ENCODE results near the gene RHOT2.

Gene RHOT2

GRCh38 chr16:626787-627453 is 41.0 kb upstream of the RHOT2 start:
- no peak for DNase-seq (ENCODE audit: low read depth, low spot score)
- H3K27ac ChIP-seq (ENCODE audit: low read length): no peak overlapping the region
- H3K27me3 ChIP-seq (ENCODE audit: control insufficient read depth, insufficient read depth, low read length): no peaks in the 10 kb centered on the region
- H3K36me3 ChIP-seq (ENCODE audit: control insufficient read depth, insufficient read depth, low read length): 0 out of 2 replicates have a peak, but pooled peaks cover 2% of the 10 kb centered on the region
- H3K4me1 ChIP-seq (ENCODE audit: control insufficient read depth, insufficient read depth, low read length): peaks cover 12% of the 10 kb centered on the region
- no peaks in the 10 kb centered on the region for H3K9me3 ChIP-seq (ENCODE audit: control insufficient read depth, insufficient read depth, low read length)
- no CpG with 5 or more reads among the region's 29 CpGs for WGBS (ENCODE audit: insufficient coverage, insufficient read length)
- H3K4me3 ChIP-seq (ENCODE audit: low read length): no peak overlapping the region

- Histone ChIP-seq H3K4me3 (ENCODE audit: low read length) (no peak overlapping the region), H3K36me3 (ENCODE audit: control insufficient read depth, insufficient read depth, low read length) (peaks cover 2% of the 10 kb centered on the region; the same call in 1 of the 2 replicates), H3K4me1 (ENCODE audit: control insufficient read depth, insufficient read depth, low read length) (peaks cover 12% of the 10 kb centered on the region), H3K27ac (ENCODE audit: low read length) (no peak overlapping the region), H3K9me3 (ENCODE audit: control insufficient read depth, insufficient read depth, low read length) (no peaks in the 10 kb centered on the region), H3K27me3 (ENCODE audit: control insufficient read depth, insufficient read depth, low read length) (no peaks in the 10 kb centered on the region)
- no CpG with 5 or more reads among the region's 50 CpGs for WGBS (ENCODE audit: insufficient coverage, insufficient read length)
- DNase-seq (ENCODE audit: low read depth, low spot score): no peak
Observed at GRCh38 chr16:627454-628239, 40.3 kb upstream of the RHOT2 start.

GRCh38 chr16:628321-629061 is 39.4 kb upstream of the RHOT2 start:
- H3K4me1 ChIP-seq (ENCODE audit: control insufficient read depth, insufficient read depth, low read length): peaks cover 12% of the 10 kb centered on the region
- H3K36me3 ChIP-seq (ENCODE audit: control insufficient read depth, insufficient read depth, low read length): peaks cover 10% of the 10 kb centered on the region; the same call in 1 of the 2 replicates
- H3K27me3 ChIP-seq (ENCODE audit: control insufficient read depth, insufficient read depth, low read length): no peaks in the 10 kb centered on the region
- WGBS (ENCODE audit: insufficient coverage, insufficient read length): no CpG with 5 or more reads among the region's 33 CpGs
- no peak for DNase-seq (ENCODE audit: low read depth, low spot score)
- H3K27ac ChIP-seq (ENCODE audit: low read length): no peak overlapping the region
- H3K4me3 ChIP-seq (ENCODE audit: low read length): no peak overlapping the region
- no peaks in the 10 kb centered on the region for H3K9me3 ChIP-seq (ENCODE audit: control insufficient read depth, insufficient read depth, low read length)

GRCh38 chr16:629185-629832 is 38.6 kb upstream of the RHOT2 start:
- Histone ChIP-seq H3K9me3 (ENCODE audit: control insufficient read depth, insufficient read depth, low read length) (no peaks in the 10 kb centered on the region), H3K36me3 (ENCODE audit: control insufficient read depth, insufficient read depth, low read length) (peaks cover 17% of the 10 kb centered on the region), H3K27me3 (ENCODE audit: control insufficient read depth, insufficient read depth, low read length) (no peaks in the 10 kb centered on the region), H3K4me1 (ENCODE audit: control insufficient read depth, insufficient read depth, low read length) (peaks cover 12% of the 10 kb centered on the region), H3K27ac (ENCODE audit: low read length) (no peak overlapping the region), H3K4me3 (ENCODE audit: low read length) (no peak overlapping the region)
- no CpG with 5 or more reads among the region's 29 CpGs for WGBS (ENCODE audit: insufficient coverage, insufficient read length)
- no peak for DNase-seq (ENCODE audit: low read depth, low spot score)

- peaks cover 18% of the 10 kb centered on the region for H3K36me3 ChIP-seq (ENCODE audit: control insufficient read depth, insufficient read depth, low read length)
- peaks cover 12% of the 10 kb centered on the region for H3K4me1 ChIP-seq (ENCODE audit: control insufficient read depth, insufficient read depth, low read length)
- no CpG with 5 or more reads among the region's 11 CpGs for WGBS (ENCODE audit: insufficient coverage, insufficient read length)
- H3K4me3 ChIP-seq (ENCODE audit: low read length): no peak overlapping the region
- no peaks in the 10 kb centered on the region for H3K27me3 ChIP-seq (ENCODE audit: control insufficient read depth, insufficient read depth, low read length)
- H3K9me3 ChIP-seq (ENCODE audit: control insufficient read depth, insufficient read depth, low read length): no peaks in the 10 kb centered on the region
- no peak for DNase-seq (ENCODE audit: low read depth, low spot score)
- no peak overlapping the region for H3K27ac ChIP-seq (ENCODE audit: low read length)
Observed at GRCh38 chr16:629833-630248, 38.1 kb upstream of the RHOT2 start.

- no peak overlapping the region for H3K27ac ChIP-seq (ENCODE audit: low read length)
- H3K4me3 ChIP-seq (ENCODE audit: low read length): no peak overlapping the region
- WGBS (ENCODE audit: insufficient coverage, insufficient read length): no CpG with 5 or more reads among the region's 29 CpGs
Observed at GRCh38 chr16:630249-630814, 37.6 kb upstream of the RHOT2 start.

GRCh38 chr16:630815-631405 is 37.0 kb upstream of the RHOT2 start, which contains the start of gene WFIKKN1:
TSS of gene WFIKKN1 (plus strand) at chr16:630985. CDS start at chr16:631254, 269 bp downstream.
- Histone ChIP-seq H3K4me1 (ENCODE audit: control insufficient read depth, insufficient read depth, low read length) (peaks cover 14% of the 10 kb centered on the region), H3K27me3 (ENCODE audit: control insufficient read depth, insufficient read depth, low read length) (no peaks in the 10 kb centered on the region), H3K27ac (ENCODE audit: low read length) (no peak within 1 kb of the TSS), H3K9me3 (ENCODE audit: control insufficient read depth, insufficient read depth, low read length) (no peaks in the 10 kb centered on the region), H3K36me3 (ENCODE audit: control insufficient read depth, insufficient read depth, low read length) (peaks cover 18% of the 10 kb centered on the region), H3K4me3 (ENCODE audit: low read length) (peak within 1 kb of the TSS; percentile 10; the same call in 1 of the 2 replicates)
- no CpG with 5 or more reads among the region's 23 CpGs for WGBS (ENCODE audit: insufficient coverage, insufficient read length)
- no peak for DNase-seq (ENCODE audit: low read depth, low spot score)

More at GRCh38 chr16:630249-630814, 37.6 kb upstream of the RHOT2 start:
- Histone ChIP-seq H3K9me3 (ENCODE audit: control insufficient read depth, insufficient read depth, low read length) (no peaks in the 10 kb centered on the region), H3K36me3 (ENCODE audit: control insufficient read depth, insufficient read depth, low read length) (peaks cover 18% of the 10 kb centered on the region), H3K4me1 (ENCODE audit: control insufficient read depth, insufficient read depth, low read length) (peaks cover 12% of the 10 kb centered on the region), H3K27me3 (ENCODE audit: control insufficient read depth, insufficient read depth, low read length) (no peaks in the 10 kb centered on the region)
- DNase-seq (ENCODE audit: low read depth, low spot score): no peak

- H3K4me1 ChIP-seq (ENCODE audit: control insufficient read depth, insufficient read depth, low read length): peaks cover 14% of the 10 kb centered on the region
- no peak overlapping the region for H3K27ac ChIP-seq (ENCODE audit: low read length)
- H3K4me3 ChIP-seq (ENCODE audit: low read length): no peak overlapping the region
- H3K27me3 ChIP-seq (ENCODE audit: control insufficient read depth, insufficient read depth, low read length): no peaks in the 10 kb centered on the region
- WGBS (ENCODE audit: insufficient coverage, insufficient read length): 100% methylated on average over 2 of the region's 9 CpGs
- DNase-seq (ENCODE audit: low read depth, low spot score): no peak
- no peaks in the 10 kb centered on the region for H3K9me3 ChIP-seq (ENCODE audit: control insufficient read depth, insufficient read depth, low read length)
- H3K36me3 ChIP-seq (ENCODE audit: control insufficient read depth, insufficient read depth, low read length): peaks cover 18% of the 10 kb centered on the region
Observed at GRCh38 chr16:631808-632358, 36.0 kb upstream of the RHOT2 start.

- H3K27me3 ChIP-seq (ENCODE audit: control insufficient read depth, insufficient read depth, low read length): no peaks in the 10 kb centered on the region
- no peak for DNase-seq (ENCODE audit: low read depth, low spot score)
- peaks cover 12% of the 10 kb centered on the region for H3K4me1 ChIP-seq (ENCODE audit: control insufficient read depth, insufficient read depth, low read length)
- peaks cover 18% of the 10 kb centered on the region for H3K36me3 ChIP-seq (ENCODE audit: control insufficient read depth, insufficient read depth, low read length)
- no CpG with 5 or more reads among the region's 67 CpGs for WGBS (ENCODE audit: insufficient coverage, insufficient read length)
- no peak overlapping the region for H3K27ac ChIP-seq (ENCODE audit: low read length)
- H3K9me3 ChIP-seq (ENCODE audit: control insufficient read depth, insufficient read depth, low read length): no peaks in the 10 kb centered on the region
- no peak overlapping the region for H3K4me3 ChIP-seq (ENCODE audit: low read length)
Observed at GRCh38 chr16:632486-633335, 35.2 kb upstream of the RHOT2 start.

Data from iPS DF 6.9 (cell line).